Liver (tissue), 9 donors: ENCODE data around the gene THEMIS2. TPM values are rescaled to one million over a fixed set of nuclear protein-coding genes. Genes with fewer than 3 reads are reported as not detected.

ENCODE experiments used
- DNase-seq: peaks from one replicate; pipeline ENCODE4 v3.0.0-alpha.2; 2017; ENCODE audit warnings: low spot score
- H3K27ac ChIP-seq, 2 donors: one replicate each; pipeline ENCODE4 v1.7.0; 2013; ENCODE audit warnings: inconsistent platforms in 2 of 2, low read length in 2 of 2, control low read depth in 1 of 2, low read depth in 1 of 2, mild to moderate bottlenecking in 1 of 2
- H3K27me3 ChIP-seq, 4 donors: one replicate each; pipeline versions ENCODE4 v1.6.1 to v1.7.0; 2013; ENCODE audit warnings: low read length in 3 of 4, inconsistent platforms in 1 of 4, mild to moderate bottlenecking in 1 of 4, moderate library complexity in 1 of 4; ENCODE audit not compliant: control insufficient read depth in 4 of 4, insufficient read depth in 4 of 4
- H3K36me3 ChIP-seq, 4 donors: one replicate each; pipeline versions ENCODE4 v1.6.1 to v1.7.0; 2013; ENCODE audit warnings: low read length in 3 of 4, mild to moderate bottlenecking in 3 of 4, low read depth in 1 of 4, moderate library complexity in 1 of 4; ENCODE audit not compliant: control insufficient read depth in 4 of 4, insufficient read depth in 3 of 4
- H3K4me1 ChIP-seq, 4 donors: one replicate each; pipeline versions ENCODE4 v1.6.1 to v1.7.0; 2013; ENCODE audit warnings: low read length in 3 of 4, mild to moderate bottlenecking in 3 of 4, moderate library complexity in 1 of 4; ENCODE audit not compliant: control insufficient read depth in 4 of 4, insufficient read depth in 4 of 4
- H3K4me3 ChIP-seq, 3 donors: one replicate each; pipeline versions ENCODE4 v1.6.1 to v1.7.0; 2013; ENCODE audit warnings: low read length in 3 of 3, control low read depth in 1 of 3, low read depth in 1 of 3, mild to moderate bottlenecking in 1 of 3
- H3K9ac ChIP-seq, 2 donors: one replicate each; pipeline ENCODE4 v1.7.0; 2013; ENCODE audit warnings: low read length in 2 of 2, mild to moderate bottlenecking in 2 of 2, moderate library complexity in 2 of 2, control low read depth in 1 of 2, low read depth in 1 of 2
- H3K9me3 ChIP-seq, 4 donors: one replicate each; pipeline versions ENCODE4 v1.6.1 to v1.7.0; 2013; ENCODE audit warnings: low read length in 3 of 4; ENCODE audit not compliant: control insufficient read depth in 4 of 4
- ATF3 ChIP-seq: IDR thresholded peaks from 2 replicates; pipeline ENCODE4 v1.6.1; 2016; ENCODE audit warnings: antibody characterized with exemption
- CTCF ChIP-seq: fragments of 150-350 bp; IDR thresholded peaks from 2 replicates; pipeline ENCODE4 v1.5.1; 2017; ENCODE audit warnings: improper control_type of control experiment, low read depth, low read length; ENCODE audit not compliant: missing input control
- EGR1 ChIP-seq, 2 donors: IDR thresholded peaks; 2 replicates each; pipeline ENCODE4 v1.6.1; 2016 to 2018; ENCODE audit warnings: antibody characterized with exemption in 2 of 2, low read depth in 2 of 2
- FOXA1 ChIP-seq: IDR thresholded peaks from 2 replicates; pipeline ENCODE4 v1.6.1; 2016; ENCODE audit warnings: antibody characterized with exemption
- GABPA ChIP-seq, 2 donors: IDR thresholded peaks in 1 of 2; conservative IDR thresholded peaks in 1 of 2; 2 replicates each; pipeline ENCODE4 v1.6.1; 2016; ENCODE audit warnings: antibody characterized with exemption in 2 of 2, mild to moderate bottlenecking in 1 of 2, moderate library complexity in 1 of 2
- HNF4A ChIP-seq, 2 donors: conservative IDR thresholded peaks; 2 replicates each; pipeline ENCODE4 v1.6.1; 2016; ENCODE audit warnings: antibody characterized with exemption in 2 of 2, mild to moderate bottlenecking in 2 of 2
- HNF4G ChIP-seq: IDR thresholded peaks from 2 replicates; pipeline ENCODE4 v1.6.1; 2016; ENCODE audit warnings: antibody characterized with exemption
- MAX ChIP-seq: IDR thresholded peaks from 2 replicates; pipeline ENCODE4 v1.6.1; 2016; ENCODE audit warnings: antibody characterized with exemption
- REST ChIP-seq: IDR thresholded peaks from 2 replicates; pipeline ENCODE4 v1.6.1; 2016; ENCODE audit warnings: antibody characterized with exemption, mild to moderate bottlenecking
- RXRA ChIP-seq, 2 donors: IDR thresholded peaks; 2 replicates each; pipeline ENCODE4 v1.6.1; 2017 to 2018; ENCODE audit warnings: antibody characterized with exemption in 2 of 2, mild to moderate bottlenecking in 1 of 2
- TAF1 ChIP-seq: conservative IDR thresholded peaks from 2 replicates; pipeline ENCODE4 v1.6.1; 2016; ENCODE audit warnings: antibody characterized with exemption, mild to moderate bottlenecking
- YY1 ChIP-seq: IDR thresholded peaks from 2 replicates; pipeline ENCODE4 v1.6.1; 2016; ENCODE audit warnings: antibody characterized with exemption, mild to moderate bottlenecking
- ZBTB33 ChIP-seq: IDR thresholded peaks from 2 replicates; pipeline ENCODE4 v1.6.1; 2016; ENCODE audit warnings: antibody characterized with exemption
- WGBS: extraction: QIAGEN DNeasy Blood & Tissue Kit; methylation state at CpG from one replicate; pipeline ENCODE4 v1.1.7; 2013; 5-methylcytosine and 5-hydroxymethylcytosine counted together
- polyA plus RNA-seq, 2 donors: library from polyadenylated mRNA; stranded (reverse) in 1 of 2; unstranded in 1 of 2; fragments of 200-250 nt in 1 of 2; fragments of >200 nt in 1 of 2; fragmentation: Nextera tagmentation in 1 of 2; extraction: Ambion mirVana in 1 of 2; gene quantifications; one replicate each; pipeline versions ENCODE4 v1.2.1 to v1.2.3, GENCODE V29; 2013 to 2015
- total RNA-seq, 2 donors: library from RNA; depleted of rRNA; stranded (reverse); fragments of >200 nt; gene quantifications; one replicate each; pipeline ENCODE4 v1.2.3, GENCODE V29; 2014
- donor health status: healthy.
- donor health status: healthy.
- donor health status: healthy.
- donor health status: healthy.
- donor health status: healthy.

Gene THEMIS2
- total and polyA plus RNA-seq, 4 donors: 4.9 to 17.7 (median 10.7) TPM

GRCh38 chr1:27835046-27835445 is 37.3 kb upstream of the THEMIS2 start:
- no peak overlapping the region for H3K27ac ChIP-seq
- H3K4me1 ChIP-seq: peaks cover 0 to 17% (median 13%) of the 10 kb centered on the region in 4 donors
- H3K9me3 ChIP-seq: no peaks in the 10 kb centered on the region
- H3K27me3 ChIP-seq: no peaks in the 10 kb centered on the region
- H3K4me3 ChIP-seq: no peak overlapping the region
- no peak overlapping the region for H3K9ac ChIP-seq
- no peak for TF ChIP-seq FOXA1
- TF ChIP-seq YY1: no peak
- TF ChIP-seq HNF4A (conservative IDR thresholded peaks at IDR 0.05): no peak
- no peak for TF ChIP-seq CTCF
- no peak for TF ChIP-seq RXRA (IDR thresholded peaks at IDR 0.05)
- no peak for TF ChIP-seq ZBTB33
- no peak for TF ChIP-seq REST
- no peak for TF ChIP-seq MAX
- TF ChIP-seq HNF4G: no peak
- TF ChIP-seq GABPA (IDR thresholded peaks at IDR 0.05 in 1 of 2, conservative IDR thresholded peaks at IDR 0.05 in 1 of 2): no peak
- H3K36me3 ChIP-seq: peaks cover under 1 to 22% (median 15%) of the 10 kb centered on the region in 4 donors
- no peak for DNase-seq

- TF ChIP-seq ZBTB33: no peak
- no peak for TF ChIP-seq TAF1
- no peak for TF ChIP-seq ATF3
- no peak for TF ChIP-seq EGR1 (IDR thresholded peaks at IDR 0.05; ENCODE audit: low read depth in 2 of 2)
- peaks cover 2 to 27% (median 18%) of the 10 kb centered on the region in 4 donors for H3K36me3 ChIP-seq
- no peak overlapping the region for H3K27ac ChIP-seq
- no peaks in the 10 kb centered on the region for H3K9me3 ChIP-seq
- no peak for DNase-seq
- no peaks in the 10 kb centered on the region for H3K27me3 ChIP-seq
- H3K4me3 ChIP-seq: no peak overlapping the region
- H3K4me1 ChIP-seq: peaks cover 0 to 17% (median 13%) of the 10 kb centered on the region in 4 donors
- H3K9ac ChIP-seq: no peak overlapping the region
- WGBS: 99% methylated on average over 1 of the region's 1 CpG
These were observed 36.8 kb upstream of the THEMIS2 start for GRCh38 chr1:27835501-27835900.
